Mammary epithelial cell (primary cell): ENCODE measurements around the gene BOK.

Experiments used
- EZH2 ChIP-seq: IDR thresholded peaks from 2 replicates; pipeline ENCODE4 v1.6.1; 2012; ENCODE audit warnings: low read length, inconsistent platforms, borderline replicate concordance
- TF ChIP-seq, protein P1 (sequence below), 2 donors: IDR thresholded peaks in 1 of 2; conservative IDR thresholded peaks in 1 of 2; 2 replicates each; pipeline ENCODE4 v1.5.1; 2011 to 2012; ENCODE audit warnings: inconsistent platforms in 2 of 2, low read length in 2 of 2, mild to moderate bottlenecking in 2 of 2, control low read depth in 1 of 2, low read depth in 1 of 2; ENCODE audit not compliant: insufficient read depth in 1 of 2; ENCODE audit errors: extremely low read depth in 1 of 2

DNA sequence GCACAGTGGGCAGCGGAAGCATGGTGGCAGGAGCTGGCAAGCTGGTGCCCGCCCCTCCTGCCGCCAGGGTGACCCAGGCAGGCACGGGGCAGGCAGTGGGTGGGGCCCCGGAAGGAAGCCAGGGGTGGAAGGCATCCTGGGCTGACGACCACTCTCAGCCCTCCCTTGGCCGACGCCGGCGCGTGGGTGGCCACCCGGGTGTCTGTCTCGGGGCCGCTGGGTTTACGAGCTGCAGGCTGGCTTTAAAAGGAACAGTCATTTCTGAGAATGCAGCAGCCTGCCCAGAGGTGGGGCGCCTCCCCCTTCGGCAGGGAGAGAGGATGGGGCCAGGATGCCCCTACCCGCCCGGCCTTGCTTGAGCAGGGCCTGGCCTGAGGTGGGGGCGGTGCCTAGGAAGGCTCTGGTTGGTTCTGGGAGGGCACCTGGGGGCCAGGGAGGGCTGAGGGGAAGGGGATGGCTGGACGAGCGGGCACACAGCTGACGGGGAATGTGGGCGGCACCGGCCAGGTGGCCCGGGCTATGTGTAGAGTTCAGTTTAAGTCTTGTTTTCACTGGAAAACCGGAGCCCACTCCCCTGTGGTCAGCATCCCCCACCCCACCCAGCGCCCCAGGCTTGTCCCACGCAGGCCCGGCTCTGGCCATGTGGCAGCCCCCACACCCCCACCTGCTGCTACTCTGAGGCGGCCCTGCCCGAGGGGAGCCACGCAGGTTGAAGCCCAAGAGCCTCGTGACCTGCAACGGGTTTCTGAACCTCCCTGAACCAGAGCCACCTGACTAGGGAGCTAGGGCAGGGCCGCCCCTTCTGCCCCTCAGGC, 6.3 kb downstream of the BOK start:
- TF ChIP-seq, protein P1, sequence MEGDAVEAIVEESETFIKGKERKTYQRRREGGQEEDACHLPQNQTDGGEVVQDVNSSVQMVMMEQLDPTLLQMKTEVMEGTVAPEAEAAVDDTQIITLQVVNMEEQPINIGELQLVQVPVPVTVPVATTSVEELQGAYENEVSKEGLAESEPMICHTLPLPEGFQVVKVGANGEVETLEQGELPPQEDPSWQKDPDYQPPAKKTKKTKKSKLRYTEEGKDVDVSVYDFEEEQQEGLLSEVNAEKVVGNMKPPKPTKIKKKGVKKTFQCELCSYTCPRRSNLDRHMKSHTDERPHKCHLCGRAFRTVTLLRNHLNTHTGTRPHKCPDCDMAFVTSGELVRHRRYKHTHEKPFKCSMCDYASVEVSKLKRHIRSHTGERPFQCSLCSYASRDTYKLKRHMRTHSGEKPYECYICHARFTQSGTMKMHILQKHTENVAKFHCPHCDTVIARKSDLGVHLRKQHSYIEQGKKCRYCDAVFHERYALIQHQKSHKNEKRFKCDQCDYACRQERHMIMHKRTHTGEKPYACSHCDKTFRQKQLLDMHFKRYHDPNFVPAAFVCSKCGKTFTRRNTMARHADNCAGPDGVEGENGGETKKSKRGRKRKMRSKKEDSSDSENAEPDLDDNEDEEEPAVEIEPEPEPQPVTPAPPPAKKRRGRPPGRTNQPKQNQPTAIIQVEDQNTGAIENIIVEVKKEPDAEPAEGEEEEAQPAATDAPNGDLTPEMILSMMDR (conservative IDR thresholded peaks at IDR 0.05 in 1 of 2, IDR thresholded peaks at IDR 0.05 in 1 of 2; ENCODE audit: extremely low read depth in 1 of 2, insufficient read depth in 1 of 2, low read depth in 1 of 2, low read length in 2 of 2): no peak
- TF ChIP-seq EZH2: no peak
